Measurements from ENCODE around the gene GALNT5.

Gene GALNT5

GRCh38 chr2:157296490-157296889 is 39.0 kb downstream of the GALNT5 start:
- no peaks in the 10 kb centered on the region for H3K36me3 ChIP-seq
- no peaks in the 10 kb centered on the region for H3K4me1 ChIP-seq (ENCODE audit: control insufficient read depth in 1 of 2, insufficient read depth in 1 of 2, low read depth in 1 of 2, low read length in 1 of 2)
- no peaks in the 10 kb centered on the region for H3K9me3 ChIP-seq
- no peak overlapping the region for H3K27ac ChIP-seq
- H3K4me3 ChIP-seq (ENCODE audit: low read depth in 1 of 2, low read length in 1 of 2): no peak overlapping the region
- no peaks in the 10 kb centered on the region for H3K27me3 ChIP-seq
- no peak for TF ChIP-seq CTCF (IDR thresholded peaks at IDR 0.05)

- no peaks in the 10 kb centered on the region for H3K36me3 ChIP-seq
- no peaks in the 10 kb centered on the region for H3K27me3 ChIP-seq
- H3K4me3 ChIP-seq (ENCODE audit: low read depth in 1 of 2, low read length in 1 of 2): no peak overlapping the region
- no peak overlapping the region for H3K27ac ChIP-seq
- no peaks in the 10 kb centered on the region for H3K9me3 ChIP-seq
- no peak for TF ChIP-seq CTCF (IDR thresholded peaks at IDR 0.05)
- H3K4me1 ChIP-seq (ENCODE audit: control insufficient read depth in 1 of 2, insufficient read depth in 1 of 2, low read depth in 1 of 2, low read length in 1 of 2): no peaks in the 10 kb centered on the region
These were observed 39.5 kb downstream of the GALNT5 start for GRCh38 chr2:157296958-157297357.

- TF ChIP-seq CTCF (IDR thresholded peaks at IDR 0.05): no peak
- no peak overlapping the region for H3K4me3 ChIP-seq (ENCODE audit: low read depth in 1 of 2, low read length in 1 of 2)
- no peak overlapping the region for H3K27ac ChIP-seq
- peaks cover 0 to 1% of the 10 kb centered on the region in 2 experiments for H3K4me1 ChIP-seq (ENCODE audit: control insufficient read depth in 1 of 2, insufficient read depth in 1 of 2, low read depth in 1 of 2, low read length in 1 of 2)
- H3K9me3 ChIP-seq: no peaks in the 10 kb centered on the region
- no peaks in the 10 kb centered on the region for H3K36me3 ChIP-seq
- H3K27me3 ChIP-seq: no peaks in the 10 kb centered on the region
These were observed 43.8 kb downstream of the GALNT5 start for GRCh38 chr2:157301307-157301706.

DNA sequence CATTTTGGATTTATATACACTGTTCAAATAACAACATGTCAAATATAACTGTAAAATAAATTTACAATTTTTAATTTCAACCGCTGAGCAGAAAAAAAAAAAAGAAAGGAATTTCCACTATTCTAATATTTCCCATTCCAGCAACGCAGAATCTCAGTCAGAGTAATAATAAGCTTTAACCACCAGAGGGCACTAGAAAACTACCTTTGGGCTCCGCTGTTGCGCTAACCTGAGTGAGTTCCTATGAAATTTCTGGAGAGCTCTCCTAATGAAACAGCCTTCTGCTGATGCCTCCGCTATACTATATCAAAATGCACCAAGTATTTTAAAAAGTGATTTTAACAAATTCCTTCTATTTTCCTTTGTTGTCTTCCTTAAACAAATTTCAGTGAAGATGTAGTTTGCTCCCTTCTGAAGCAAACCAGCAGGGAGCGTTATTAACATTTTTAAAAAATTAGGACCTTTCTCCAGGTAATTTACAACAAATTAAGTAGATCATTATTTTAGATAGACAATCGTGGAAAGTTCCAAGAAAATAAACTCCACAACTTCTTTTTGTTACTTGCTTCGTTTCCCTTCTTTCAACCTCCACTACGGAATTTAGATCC is 45.1 kb downstream of the GALNT5 start:
- no peaks in the 10 kb centered on the region for H3K36me3 ChIP-seq
- no peaks in the 10 kb centered on the region for H3K27me3 ChIP-seq
- H3K4me1 ChIP-seq (ENCODE audit: control insufficient read depth in 1 of 2, insufficient read depth in 1 of 2, low read depth in 1 of 2, low read length in 1 of 2): peaks cover 8 to 14% of the 10 kb centered on the region in 2 experiments
- H3K4me3 ChIP-seq (ENCODE audit: low read depth in 1 of 2, low read length in 1 of 2): no peak overlapping the region
- H3K9me3 ChIP-seq: no peaks in the 10 kb centered on the region
- peak; percentile 68 for TF ChIP-seq CTCF (IDR thresholded peaks at IDR 0.05)
- no peak overlapping the region for H3K27ac ChIP-seq

DNA sequence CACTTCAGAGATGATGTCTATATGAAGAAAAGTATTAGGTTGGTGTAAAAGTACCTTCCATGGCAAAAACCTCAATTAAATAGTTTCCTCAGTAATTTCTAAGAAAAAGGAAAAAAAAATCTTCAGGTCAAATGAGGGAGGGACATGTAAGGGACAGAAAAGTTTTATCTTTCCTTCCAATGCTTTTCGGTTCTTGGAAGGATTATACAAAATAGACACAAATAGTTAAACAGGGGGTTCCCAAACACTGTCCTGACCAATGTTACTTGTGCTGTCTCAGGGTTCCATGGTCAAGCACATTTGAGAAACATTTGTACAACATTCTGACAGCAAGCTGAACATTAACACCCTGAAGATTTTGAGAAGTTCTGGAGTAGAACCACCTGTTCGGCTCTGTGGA is 46.1 kb downstream of the GALNT5 start:
- Histone ChIP-seq H3K9me3 (no peaks in the 10 kb centered on the region), H3K4me3 (ENCODE audit: low read depth in 1 of 2, low read length in 1 of 2) (no peak overlapping the region), H3K27me3 (no peaks in the 10 kb centered on the region), H3K27ac (no peak overlapping the region), H3K36me3 (no peaks in the 10 kb centered on the region), H3K4me1 (ENCODE audit: control insufficient read depth in 1 of 2, insufficient read depth in 1 of 2, low read depth in 1 of 2, low read length in 1 of 2) (peaks cover 8 to 14% of the 10 kb centered on the region in 2 experiments)
- no peak for TF ChIP-seq CTCF (IDR thresholded peaks at IDR 0.05)
